Myocyte (in vitro differentiated cells): ENCODE results near the gene TRIM6. TPM values are rescaled to one million over a fixed set of nuclear protein-coding genes. Genes with fewer than 3 reads are reported as not detected.

Experiments
- total RNA-seq: library from RNA; depleted of rRNA; stranded (reverse); fragments of >200 nt; gene quantifications from 2 replicates; pipeline ENCODE4 v1.2.3, GENCODE V29; 2014

Gene TRIM6
- total RNA-seq, 1 donor from 2014 or later, result 0.40 TPM

Other genes starting within 250 kb of the TRIM6 start
- gene OR51B6, start 245.1 kb upstream of the TRIM6 start, total RNA-seq, result not detected in 2 replicates
- gene OR51M1, start 212.8 kb upstream of the TRIM6 start, total RNA-seq, result not detected in 2 replicates
- not detected in 2 replicates for gene OR51Q1, start 174.5 kb upstream of the TRIM6 start, total RNA-seq
- not detected in 2 replicates for gene OR51I1, start 155.1 kb upstream of the TRIM6 start, total RNA-seq
- gene OR51I2, start 147.3 kb upstream of the TRIM6 start, total RNA-seq, result not detected in 2 replicates
- not detected in 2 replicates for gene OR52D1, start 108.0 kb upstream of the TRIM6 start, total RNA-seq
- gene UBQLN3, start 86.7 kb upstream of the TRIM6 start, total RNA-seq, result 0.05 and 0.16 TPM in 2 replicates
- 0.32 and 0.42 TPM in 2 replicates for gene UBQLNL, start 79.9 kb upstream of the TRIM6 start, total RNA-seq
- gene OR52H1, start 48.1 kb upstream of the TRIM6 start, total RNA-seq, result not detected in 2 replicates
- gene OR52B6, start 15.8 kb upstream of the TRIM6 start, total RNA-seq, result not detected in 2 replicates
- gene TRIM34, start 28.4 kb downstream of the TRIM6 start, total RNA-seq, result 2.7 and 4.4 TPM in 2 replicates
- 36.3 and 45.8 TPM in 2 replicates for gene TRIM5, start 88.4 kb downstream of the TRIM6 start, total RNA-seq
- 61.0 and 81.6 TPM in 2 replicates for gene TRIM22, start 93.2 kb downstream of the TRIM6 start, total RNA-seq
- not detected in 2 replicates for gene OR56B1, start 139.8 kb downstream of the TRIM6 start, total RNA-seq
- not detected in 2 replicates for gene OR52N4, start 157.6 kb downstream of the TRIM6 start, total RNA-seq
- gene OR52N5, start 186.7 kb downstream of the TRIM6 start, total RNA-seq, result not detected in 2 replicates
- gene OR52N1, start 194.6 kb downstream of the TRIM6 start, total RNA-seq, result not detected in 2 replicates
- gene OR52N2, start 212.3 kb downstream of the TRIM6 start, total RNA-seq, result not detected in 2 replicates
- gene OR52E6, start 245.3 kb downstream of the TRIM6 start, total RNA-seq, result not detected in 2 replicates